Measurements from ENCODE around the gene KCNK15. TPM values are rescaled to one million over a fixed set of nuclear protein-coding genes. Genes with fewer than 3 reads are reported as not detected.

The KCNK15 gene
- total and polyA plus RNA-seq, 2 donors (not counting 1 experiment from before 2014, with no cell fraction given): 0.17 TPM; not detected in 1

- Mint-ChIP-seq H3K9me3 (ENCODE audit: insufficient read depth) (peaks cover 4% of the 10 kb centered on the region), H3K4me1 (peaks cover 28% of the 10 kb centered on the region), H3K4me3 (peak overlapping the region; percentile 32), H3K27ac (no peak overlapping the region), H3K27me3 (peaks cover 3% of the 10 kb centered on the region)
- ChIA-PET CTCF (interaction anchor here (1.2 to 2.9 kb wide), 2 partner anchors 8 to 128 kb away, joined by 3 to 10 read pairs; no protein-coding TSS in a partner anchor), POLR2A (no interaction called here)
- H3K79me2 ChIP-seq (ENCODE audit: control insufficient read depth, insufficient read depth, low read length): no peaks in the 10 kb centered on the region
- H3K9me3 ChIP-seq (ENCODE audit: control extremely low read depth in 1 of 3, control insufficient read depth in 2 of 3, insufficient read depth in 1 of 3, low read length in 2 of 3): peaks cover 0 to 12% (median 0%) of the 10 kb centered on the region in 3 donors
- H3K4me2 ChIP-seq (replicated peaks; ENCODE audit: low read depth, low read length, poor library complexity, severe bottlenecking): no peak overlapping the region
- DNase-seq (peak; percentile 62), ATAC-seq (ENCODE audit: low read depth) (peak; percentile 44)
- H4K20me1 ChIP-seq (ENCODE audit: control insufficient read depth, insufficient read depth, low read length, poor library complexity, severe bottlenecking): no peaks in the 10 kb centered on the region
- no peaks in the 10 kb centered on the region for H3K36me3 ChIP-seq (replicated peaks in 1 of 2; ENCODE audit: control extremely low read depth in 1 of 2, control insufficient read depth in 1 of 2, extremely low read depth in 1 of 2, insufficient read depth in 2 of 2, low read length in 1 of 2)
- H3K9ac ChIP-seq (ENCODE audit: low read length): no peak overlapping the region
- H3K4me1 ChIP-seq (ENCODE audit: control insufficient read depth in 2 of 2, insufficient read depth in 2 of 2, low read length in 2 of 2): no peaks in the 10 kb centered on the region
- no peak overlapping the region for H3K27ac ChIP-seq (ENCODE audit: low read length in 2 of 2)
- WGBS (ENCODE audit: insufficient coverage): 73% methylated on average over 5 of the region's 7 CpGs
- peaks cover 0 to 4% (median 1%) of the 10 kb centered on the region in 4 experiments for H3K27me3 ChIP-seq (replicated peaks in 1 of 4; ENCODE audit: control extremely low read depth in 1 of 4, control insufficient read depth in 3 of 4, insufficient read depth in 4 of 4, low read length in 3 of 4)
- no peak overlapping the region for H3K4me3 ChIP-seq (ENCODE audit: control extremely low read depth in 1 of 5, extremely low read depth in 1 of 5, insufficient read depth in 1 of 5, low read depth in 2 of 5, low read length in 4 of 5)
- TF ChIP-seq, protein P1, sequence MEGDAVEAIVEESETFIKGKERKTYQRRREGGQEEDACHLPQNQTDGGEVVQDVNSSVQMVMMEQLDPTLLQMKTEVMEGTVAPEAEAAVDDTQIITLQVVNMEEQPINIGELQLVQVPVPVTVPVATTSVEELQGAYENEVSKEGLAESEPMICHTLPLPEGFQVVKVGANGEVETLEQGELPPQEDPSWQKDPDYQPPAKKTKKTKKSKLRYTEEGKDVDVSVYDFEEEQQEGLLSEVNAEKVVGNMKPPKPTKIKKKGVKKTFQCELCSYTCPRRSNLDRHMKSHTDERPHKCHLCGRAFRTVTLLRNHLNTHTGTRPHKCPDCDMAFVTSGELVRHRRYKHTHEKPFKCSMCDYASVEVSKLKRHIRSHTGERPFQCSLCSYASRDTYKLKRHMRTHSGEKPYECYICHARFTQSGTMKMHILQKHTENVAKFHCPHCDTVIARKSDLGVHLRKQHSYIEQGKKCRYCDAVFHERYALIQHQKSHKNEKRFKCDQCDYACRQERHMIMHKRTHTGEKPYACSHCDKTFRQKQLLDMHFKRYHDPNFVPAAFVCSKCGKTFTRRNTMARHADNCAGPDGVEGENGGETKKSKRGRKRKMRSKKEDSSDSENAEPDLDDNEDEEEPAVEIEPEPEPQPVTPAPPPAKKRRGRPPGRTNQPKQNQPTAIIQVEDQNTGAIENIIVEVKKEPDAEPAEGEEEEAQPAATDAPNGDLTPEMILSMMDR (IDR thresholded peaks at IDR 0.05): no peak
- no peak for TF ChIP-seq EZH2 (IDR thresholded peaks at IDR 0.05; ENCODE audit: borderline replicate concordance, insufficient read depth, low read depth, low read length, poor library complexity, severe bottlenecking)
- intact Hi-C loops (cut with micrococcal nuclease): loop anchor here (5.0 kb wide), 1 partner anchor 262 kb away; the partner anchor contains the start of gene TTPAL
- peak overlapping the region; percentile 44 for H2AFZ ChIP-seq (ENCODE audit: insufficient read depth, low read depth, low read length, poor library complexity, severe bottlenecking)
These were observed 6.7 kb upstream of the KCNK15 start for GRCh38 chr20:44738813-44739477.

DNA sequence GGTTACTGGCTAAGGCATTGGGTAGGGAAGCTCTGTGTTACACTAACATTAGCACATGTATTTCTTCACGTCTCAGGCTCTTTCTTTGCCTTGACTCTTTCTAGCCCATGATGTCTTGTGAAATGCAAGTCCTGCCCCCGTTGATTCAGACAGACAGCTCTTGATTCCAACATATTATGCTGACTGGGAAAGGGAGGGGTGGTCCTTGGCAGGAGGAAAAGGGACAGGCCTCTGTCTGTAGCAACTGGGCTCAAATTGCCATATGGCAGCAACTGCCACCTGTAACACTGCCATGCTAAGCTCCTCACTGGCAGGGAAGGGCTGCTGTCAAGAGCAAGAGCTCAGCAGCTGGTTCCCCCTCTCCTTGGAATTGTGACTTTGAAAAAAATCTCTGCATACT, 5.7 kb upstream of the KCNK15 start:
- Histone ChIP-seq H3K27ac (ENCODE audit: low read length in 2 of 2) (no peak overlapping the region), H3K4me2 (replicated peaks; ENCODE audit: low read depth, low read length, poor library complexity, severe bottlenecking) (no peak overlapping the region), H3K36me3 (replicated peaks in 1 of 2; ENCODE audit: control extremely low read depth in 1 of 2, control insufficient read depth in 1 of 2, extremely low read depth in 1 of 2, insufficient read depth in 2 of 2, low read length in 1 of 2) (no peaks in the 10 kb centered on the region), H3K9me3 (ENCODE audit: control extremely low read depth in 1 of 3, control insufficient read depth in 2 of 3, insufficient read depth in 1 of 3, low read length in 2 of 3) (peaks cover 0 to 12% (median 0%) of the 10 kb centered on the region in 3 donors), H2AFZ (ENCODE audit: insufficient read depth, low read depth, low read length, poor library complexity, severe bottlenecking) (no peak overlapping the region), H3K79me2 (ENCODE audit: control insufficient read depth, insufficient read depth, low read length) (no peaks in the 10 kb centered on the region), H3K4me3 (ENCODE audit: control extremely low read depth in 1 of 5, extremely low read depth in 1 of 5, insufficient read depth in 1 of 5, low read depth in 2 of 5, low read length in 4 of 5) (no peak overlapping the region), H3K4me1 (ENCODE audit: control insufficient read depth in 2 of 2, insufficient read depth in 2 of 2, low read length in 2 of 2) (no peaks in the 10 kb centered on the region), H3K9ac (ENCODE audit: low read length) (no peak overlapping the region), H3K27me3 (replicated peaks in 1 of 4; ENCODE audit: control extremely low read depth in 1 of 4, control insufficient read depth in 3 of 4, insufficient read depth in 4 of 4, low read length in 3 of 4) (peaks cover 0 to 9% (median 4%) of the 10 kb centered on the region in 4 experiments), H4K20me1 (ENCODE audit: control insufficient read depth, insufficient read depth, low read length, poor library complexity, severe bottlenecking) (no peaks in the 10 kb centered on the region)
- Mint-ChIP-seq H3K4me1 (peaks cover 31% of the 10 kb centered on the region), H3K4me3 (no peak overlapping the region), H3K27ac (no peak overlapping the region), H3K9me3 (ENCODE audit: insufficient read depth) (peaks cover 4% of the 10 kb centered on the region), H3K27me3 (peaks cover 8% of the 10 kb centered on the region)
- intact Hi-C loops (cut with micrococcal nuclease): loop anchor here (5.0 kb wide), 1 partner anchor 263 kb away; the partner anchor contains the start of gene TTPAL
- TF ChIP-seq, protein P1 (IDR thresholded peaks at IDR 0.05): no peak
- TF ChIP-seq EZH2 (IDR thresholded peaks at IDR 0.05; ENCODE audit: borderline replicate concordance, insufficient read depth, low read depth, low read length, poor library complexity, severe bottlenecking): no peak
- DNase-seq (no peak), ATAC-seq (ENCODE audit: low read depth) (no peak)
- CTCF ChIA-PET: no interaction called here
- POLR2A ChIA-PET: no interaction called here
- WGBS (ENCODE audit: insufficient coverage): no CpG with 5 or more reads among the region's 2 CpGs
